A673 (cell line): Measurements from ENCODE around the gene RPS6KA2. TPM values are rescaled to one million over a fixed set of nuclear protein-coding genes. Genes with fewer than 3 reads are reported as not detected.
"Not testable (repeated sequence)": the region's sequence is repeated elsewhere in the genome, so short reads cannot be mapped to it uniquely, and the experiment has no call there.

Experiments used
- BruUV-seq: library from RNA; stranded (reverse); fragments of 400-500 nt; replicated peaks from 2 replicates; lab custom pipeline; 2021; lab: Mats Ljungman, UMichigan
- CTCF ChIA-PET: fragments of 300-600 bp; sonication (Branson Sonifier 250); formaldehyde crosslinking; loops from one replicate; lab custom pipeline; 2022; ENCODE audit warnings: antibody characterized with exemption; lab: Charles Lee
- POLR2A ChIA-PET: fragments of 300-600 bp; sonication (Branson Sonifier 250); formaldehyde crosslinking; loops from one replicate; lab custom pipeline; 2022; ENCODE audit warnings: antibody characterized with exemption; ENCODE audit not compliant: low non-redundant PET; lab: Charles Lee
- DNase-seq: peaks from one replicate; pipeline ENCODE4 v3.0.0-alpha.2; 2015; ENCODE audit warnings: low spot score
- H3K27ac ChIP-seq: fragments of 200-600 bp; sonication (generic); 2 replicates; pipeline ENCODE4 v1.5.1; 2016; ENCODE audit warnings: mixed run types, low read depth, mild to moderate bottlenecking, mixed read lengths, antibody characterized with exemption, low read length; ENCODE audit not compliant: poor library complexity, severe bottlenecking
- H3K27me3 ChIP-seq: fragments of 200-600 bp; sonication (generic); replicated peaks from 2 replicates; pipeline ENCODE4 v1.6.1; 2017; ENCODE audit warnings: mixed run types, low read depth, mild to moderate bottlenecking, mixed read lengths, antibody characterized with exemption, low read length; ENCODE audit not compliant: insufficient read depth, poor library complexity
- H3K36me3 ChIP-seq: fragments of 200-600 bp; sonication (generic); 2 replicates; pipeline ENCODE4 v1.6.1; 2016; ENCODE audit warnings: mixed run types, mild to moderate bottlenecking, mixed read lengths, antibody characterized with exemption, low read length; ENCODE audit not compliant: insufficient read depth, poor library complexity, severe bottlenecking
- H3K4me1 ChIP-seq: fragments of 200-600 bp; sonication (generic); 2 replicates; pipeline ENCODE4 v1.6.1; 2017; ENCODE audit warnings: mixed run types, mild to moderate bottlenecking, mixed read lengths, antibody characterized with exemption, low read length; ENCODE audit not compliant: insufficient read depth, poor library complexity, severe bottlenecking
- H3K4me3 ChIP-seq: fragments of 200-600 bp; sonication (generic); 2 replicates; pipeline ENCODE4 v1.5.1; 2016; ENCODE audit warnings: low read depth, mixed run types, mild to moderate bottlenecking, mixed read lengths, low read length; ENCODE audit not compliant: poor library complexity, severe bottlenecking
- H3K9me3 ChIP-seq: fragments of 200-600 bp; sonication (generic); 2 replicates; pipeline ENCODE4 v1.6.1; 2016; ENCODE audit warnings: mixed run types, low read depth, mild to moderate bottlenecking, mixed read lengths, antibody characterized with exemption, low read length; ENCODE audit not compliant: poor library complexity, severe bottlenecking
- CTCF ChIP-seq: fragments of 300-800, 200-600 bp; sonication (generic); conservative IDR thresholded peaks from 2 replicates; pipeline ENCODE4 v1.5.1; 2017; ENCODE audit warnings: low read depth, mild to moderate bottlenecking, antibody characterized with exemption, low read length, moderate library complexity, mixed read lengths
- EZH2 ChIP-seq: fragments of 200-600 bp; sonication (generic); IDR thresholded peaks from 2 replicates; pipeline ENCODE4 v1.6.1; 2017; ENCODE audit warnings: borderline replicate concordance, low read depth, mild to moderate bottlenecking, mixed read lengths, antibody characterized with exemption, low read length; ENCODE audit not compliant: poor library complexity, severe bottlenecking
- intact Hi-C: fragments of 100-400 bp; cut with micrococcal nuclease; formaldehyde crosslinking; loops from one replicate; pipeline ENCODE4 v1.10.0; 2022; ENCODE audit not compliant: unreplicated experiment
- total RNA-seq: library from RNA; stranded (reverse); gene quantifications from 2 replicates; pipeline ENCODE4 v1.2.3, GENCODE V29; 2021

Gene RPS6KA2
- total RNA-seq, 1 experiment from 2014 or later: 30.1 TPM

GRCh38 chr6:166364456-166364855 lies 262.6 kb downstream of the RPS6KA2 start:
- TF ChIP-seq CTCF (no peak), EZH2 (no peak)
- H3K9me3 ChIP-seq: no peaks in the 10 kb centered on the region
- POLR2A ChIA-PET: no interaction called here
- no peak overlapping the region for H3K27ac ChIP-seq
- H3K36me3 ChIP-seq: no peaks in the 10 kb centered on the region
- CTCF ChIA-PET: no interaction called here
- H3K4me1 ChIP-seq: peaks cover 12% of the 10 kb centered on the region
- no peak overlapping the region for H3K4me3 ChIP-seq
- no peaks in the 10 kb centered on the region for H3K27me3 ChIP-seq
- intact Hi-C loops: no loop called here
- DNase-seq: no peak
- no TSS peak for BruUV-seq

- POLR2A ChIA-PET, intact Hi-C loops, BruUV-seq, H3K27me3 ChIP-seq, H3K9me3 ChIP-seq, H3K27ac ChIP-seq, CTCF ChIA-PET, H3K4me3 ChIP-seq, H3K36me3 ChIP-seq, DNase-seq: not testable (repeated sequence)
- H3K4me1 ChIP-seq: peaks cover 12% of the 10 kb centered on the region
These were observed 264.6 kb downstream of the RPS6KA2 start for GRCh38 chr6:166362427-166362826.

GRCh38 chr6:166361077-166361429 lies 266.0 kb downstream of the RPS6KA2 start:
- Histone ChIP-seq H3K27me3 (peaks cover 3% of the 10 kb centered on the region), H3K4me3 (no peak overlapping the region), H3K27ac (no peak overlapping the region), H3K9me3 (no peaks in the 10 kb centered on the region), H3K36me3 (no peaks in the 10 kb centered on the region), H3K4me1 (peaks cover 7% of the 10 kb centered on the region)
- intact Hi-C loops: no loop called here
- no TSS peak for BruUV-seq
- DNase-seq: no peak
- ChIA-PET CTCF (no interaction called here), POLR2A (no interaction called here)
- TF ChIP-seq EZH2 (no peak), CTCF (no peak)

- TF ChIP-seq CTCF (no peak), EZH2 (no peak)
- CTCF ChIA-PET: no interaction called here
These were observed 266.6 kb downstream of the RPS6KA2 start for GRCh38 chr6:166360243-166361076.

More at GRCh38 chr6:166360243-166361076, 266.6 kb downstream of the RPS6KA2 start:
- Histone ChIP-seq H3K4me3 (no peak overlapping the region), H3K27me3 (peaks cover 3% of the 10 kb centered on the region), H3K9me3 (no peaks in the 10 kb centered on the region), H3K36me3 (no peaks in the 10 kb centered on the region), H3K4me1 (peaks cover 4% of the 10 kb centered on the region), H3K27ac (no peak overlapping the region)
- POLR2A ChIA-PET: no interaction called here
- no TSS peak for BruUV-seq
- DNase-seq: no peak
- intact Hi-C loops: no loop called here
